ENCODE results near the gene MEDAG.
"Not testable (repeated sequence)": the region's sequence is repeated elsewhere in the genome, so short reads cannot be mapped to it uniquely, and the experiment has no call there.

MEDAG gene

DNA sequence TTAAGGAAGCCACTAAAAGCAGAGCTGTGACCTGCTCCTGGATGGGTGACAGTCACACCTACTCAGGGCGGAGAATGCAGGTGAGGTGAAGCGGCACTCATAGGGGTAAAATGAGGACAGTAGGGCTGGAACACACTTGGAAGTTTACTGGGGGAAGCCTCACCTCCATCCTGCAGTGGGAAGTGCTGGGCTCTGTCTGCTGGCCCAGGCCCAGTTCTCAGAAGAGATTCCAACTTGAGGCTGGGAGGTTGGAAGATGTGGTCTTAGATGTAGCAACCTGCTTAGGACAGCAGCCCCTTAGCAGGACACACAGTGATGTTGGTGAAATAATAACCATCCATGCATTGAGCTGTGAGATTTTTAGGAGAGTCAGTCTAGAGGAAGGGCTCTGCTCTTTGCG lies 4.6 kb downstream of the MEDAG start:
- DNase-seq, result no peak

GRCh38 chr13:30915691-30916541 lies 9.8 kb downstream of the MEDAG start:
- no peak for DNase-seq

GRCh38 chr13:30916991-30917390 lies 10.9 kb downstream of the MEDAG start:
- DNase-seq, result no peak

GRCh38 chr13:30918662-30919405 lies 12.8 kb downstream of the MEDAG start:
- DNase-seq, result no peak

DNA sequence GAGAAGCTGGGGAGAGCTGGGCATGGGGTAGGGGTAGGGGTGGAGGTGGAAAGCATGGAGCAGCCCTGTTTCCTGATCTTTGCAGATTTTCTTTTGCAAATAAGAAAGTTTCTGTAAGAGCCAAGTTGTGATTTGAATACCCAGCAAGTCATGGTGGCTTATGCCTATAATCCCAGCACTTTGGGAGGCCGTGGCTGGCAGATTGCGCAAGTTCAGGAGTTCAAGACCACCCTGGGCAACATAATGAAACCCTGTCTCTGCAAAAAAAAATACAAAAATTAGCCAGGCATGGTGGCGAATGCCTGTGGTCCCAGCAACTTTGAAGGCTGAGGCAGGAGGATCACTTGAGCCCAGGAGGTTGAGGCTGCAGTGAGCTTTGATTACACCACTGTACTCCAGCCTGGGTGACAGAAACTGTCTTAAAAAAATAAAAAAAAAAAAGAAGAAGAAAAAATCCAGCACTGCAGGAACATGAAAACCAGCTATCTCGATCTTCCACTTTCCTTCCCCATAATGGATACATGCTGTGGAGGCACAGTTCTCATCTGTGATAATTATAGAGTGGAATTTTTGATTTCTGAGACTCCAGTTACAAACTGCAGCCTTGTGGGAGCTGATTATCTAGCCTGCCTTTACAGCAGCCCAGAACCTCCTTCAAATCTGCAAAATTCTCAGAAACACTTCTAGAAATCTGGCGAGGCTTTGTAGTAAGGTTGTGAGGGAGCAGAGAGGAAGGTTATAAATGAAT lies 14.3 kb downstream of the MEDAG start:
- no peak for DNase-seq

- no peak for DNase-seq
These were observed 17.3 kb downstream of the MEDAG start for GRCh38 chr13:30923418-30923817.

- no peak for DNase-seq
These were observed 18.6 kb downstream of the MEDAG start for GRCh38 chr13:30924721-30925120.

DNA sequence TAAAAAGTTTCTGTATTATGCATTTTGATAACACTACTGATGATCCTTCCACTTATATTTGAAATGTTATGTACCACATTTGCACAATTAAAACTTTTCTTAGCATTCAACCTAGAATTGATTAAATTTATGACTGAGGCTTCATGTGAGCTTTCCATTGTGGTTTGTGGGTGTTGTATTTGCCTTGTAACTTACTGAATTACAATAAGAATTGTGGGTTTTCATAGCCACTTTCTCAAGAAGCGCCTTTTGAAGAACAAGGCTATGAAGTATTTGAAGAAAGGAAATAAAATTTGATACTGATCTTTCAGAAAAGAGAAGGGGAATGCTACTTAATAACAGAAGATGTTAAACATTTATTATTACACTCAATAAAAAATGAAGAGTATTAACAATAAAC lies 19.4 kb downstream of the MEDAG start:
- no peak for DNase-seq

- DNase-seq, result no peak
These were observed 20.7 kb downstream of the MEDAG start for GRCh38 chr13:30926781-30927180.

DNA sequence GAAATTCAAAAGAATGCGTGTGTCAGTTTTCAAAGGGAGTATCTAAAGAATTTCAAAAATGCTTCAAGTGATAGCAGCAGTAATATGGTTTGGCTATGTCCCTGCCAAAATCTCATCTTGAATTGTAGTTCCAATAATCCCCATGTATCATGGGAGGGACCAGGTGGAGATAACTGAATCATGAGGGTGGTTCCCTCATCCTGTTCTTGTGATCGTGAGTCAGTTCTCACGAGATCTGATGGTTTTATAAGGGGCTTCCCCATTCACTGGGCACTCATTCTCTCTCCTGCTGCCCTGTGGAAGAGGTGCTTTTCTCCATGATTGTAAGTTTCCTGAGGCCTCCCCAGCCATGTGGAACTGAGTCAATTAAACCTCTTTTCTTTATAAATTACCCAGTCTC lies 21.1 kb downstream of the MEDAG start:
- not testable (repeated sequence) for DNase-seq

GRCh38 chr13:30927595-30927994 lies 21.5 kb downstream of the MEDAG start:
- DNase-seq, result no peak

DNA sequence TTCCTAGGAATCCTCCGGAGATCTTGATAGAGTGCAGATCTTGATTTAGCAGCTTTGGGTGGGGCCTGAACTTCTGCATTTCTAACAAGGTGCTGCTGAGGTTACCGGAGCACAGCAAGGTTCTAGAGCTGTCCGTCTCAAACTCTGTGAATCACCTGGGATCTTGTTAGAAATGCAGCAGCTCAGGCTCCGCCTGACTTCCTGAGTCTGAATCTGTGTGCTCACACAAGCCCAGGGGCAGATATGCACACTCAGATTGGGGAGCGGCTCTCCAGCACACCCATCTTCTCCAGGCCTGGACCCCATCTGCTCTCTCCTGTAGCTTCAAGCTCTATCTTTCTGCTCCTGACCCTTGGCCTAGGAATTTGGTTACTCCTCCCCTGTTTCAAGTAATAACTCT lies 22.9 kb downstream of the MEDAG start:
- DNase-seq, result no peak

DNA sequence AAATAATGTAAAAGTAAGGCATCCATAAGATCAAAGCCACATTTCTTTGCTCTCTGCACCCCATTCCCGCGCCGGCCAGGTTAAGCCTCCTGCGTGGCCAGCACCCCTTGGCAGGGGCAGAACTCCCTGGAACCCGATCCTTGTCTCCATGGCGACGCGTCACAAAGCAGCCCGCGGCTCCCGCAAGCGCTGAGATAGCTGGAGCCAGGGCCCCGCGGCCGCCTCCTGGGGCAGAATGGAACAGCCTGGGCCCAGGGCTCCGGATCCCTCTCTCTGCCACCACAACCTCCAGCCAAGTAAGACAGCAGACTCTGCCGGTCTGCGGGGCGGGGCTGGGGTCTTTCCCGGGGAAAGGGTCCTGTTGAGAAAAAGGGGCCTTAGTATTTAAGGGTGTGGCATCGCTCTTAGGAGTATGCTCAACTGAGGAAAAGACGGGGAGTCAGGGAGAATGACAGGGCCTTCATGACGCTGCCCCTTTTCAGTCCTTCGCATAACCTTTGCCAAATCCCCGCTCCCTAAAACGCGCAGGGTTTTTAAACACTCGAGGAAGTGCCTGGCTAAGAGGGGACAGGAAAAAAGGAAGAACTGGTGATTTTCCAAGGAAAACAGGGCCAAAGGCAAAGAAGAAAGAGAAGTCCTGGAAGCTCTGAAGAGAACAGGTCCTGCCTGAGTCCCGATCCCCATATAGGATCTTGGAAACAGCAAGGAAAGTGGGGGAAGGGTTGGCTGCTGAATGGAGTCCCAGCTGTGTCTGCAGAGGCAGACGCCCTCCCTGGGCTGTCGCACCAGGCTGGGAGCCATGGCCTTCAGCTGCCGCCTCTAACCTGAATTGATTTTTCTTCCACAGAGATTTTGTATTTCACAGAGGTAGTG lies 26.6 kb downstream of the MEDAG start, which contains the start of gene TEX26:
Gene TEX26 (plus strand): TSS at position 176 of the 873 bp plus-strand sequence. CDS start 60 bp downstream, at position 236.
- DNase-seq, result peak; percentile 20

GRCh38 chr13:30933354-30933670 lies 27.2 kb downstream of the MEDAG start:
- DNase-seq, result no peak

GRCh38 chr13:30934381-30934780 lies 28.3 kb downstream of the MEDAG start:
- DNase-seq, result no peak

- no peak for DNase-seq
These were observed 28.7 kb downstream of the MEDAG start for GRCh38 chr13:30934803-30935202.

DNA sequence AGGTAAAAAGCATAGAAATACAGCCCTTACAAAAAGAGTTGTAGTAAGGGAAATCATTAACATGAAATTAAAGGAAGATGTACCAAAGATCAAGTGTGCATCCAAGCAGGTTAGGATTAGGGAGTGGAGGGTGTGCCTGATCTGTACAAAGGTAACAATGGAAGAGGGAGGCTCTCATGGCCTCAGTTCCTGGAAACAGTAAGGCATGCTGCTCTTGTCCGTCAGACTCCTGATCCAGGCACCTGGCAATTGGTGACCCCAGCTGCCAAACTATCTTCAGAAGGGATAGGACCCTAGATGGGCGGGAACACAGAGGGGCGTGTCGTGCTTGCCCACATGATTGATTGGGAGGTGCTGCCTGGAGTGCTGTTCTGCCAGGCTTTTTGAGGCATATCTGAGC lies 30.9 kb downstream of the MEDAG start:
- DNase-seq, result no peak

DNA sequence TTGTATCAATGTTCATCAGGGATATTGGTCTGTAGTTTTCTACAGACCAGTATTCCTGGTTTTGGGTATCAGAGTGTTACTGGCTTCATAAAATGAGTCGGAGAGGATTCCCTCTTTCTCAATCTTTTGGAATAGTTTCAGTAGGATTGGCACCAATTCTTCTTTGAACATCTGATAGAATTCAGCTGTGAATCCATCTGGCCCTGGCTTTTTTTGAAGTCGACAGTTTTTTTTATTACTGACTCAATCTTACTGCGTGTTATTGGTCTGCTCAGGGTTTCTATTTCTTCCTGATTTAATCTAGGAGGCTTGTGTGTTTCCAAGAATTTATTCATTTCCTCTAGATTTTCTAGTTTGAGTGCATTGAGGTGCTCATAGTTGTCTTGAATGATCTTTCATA lies 37.8 kb downstream of the MEDAG start:
- no peak for DNase-seq

DNA sequence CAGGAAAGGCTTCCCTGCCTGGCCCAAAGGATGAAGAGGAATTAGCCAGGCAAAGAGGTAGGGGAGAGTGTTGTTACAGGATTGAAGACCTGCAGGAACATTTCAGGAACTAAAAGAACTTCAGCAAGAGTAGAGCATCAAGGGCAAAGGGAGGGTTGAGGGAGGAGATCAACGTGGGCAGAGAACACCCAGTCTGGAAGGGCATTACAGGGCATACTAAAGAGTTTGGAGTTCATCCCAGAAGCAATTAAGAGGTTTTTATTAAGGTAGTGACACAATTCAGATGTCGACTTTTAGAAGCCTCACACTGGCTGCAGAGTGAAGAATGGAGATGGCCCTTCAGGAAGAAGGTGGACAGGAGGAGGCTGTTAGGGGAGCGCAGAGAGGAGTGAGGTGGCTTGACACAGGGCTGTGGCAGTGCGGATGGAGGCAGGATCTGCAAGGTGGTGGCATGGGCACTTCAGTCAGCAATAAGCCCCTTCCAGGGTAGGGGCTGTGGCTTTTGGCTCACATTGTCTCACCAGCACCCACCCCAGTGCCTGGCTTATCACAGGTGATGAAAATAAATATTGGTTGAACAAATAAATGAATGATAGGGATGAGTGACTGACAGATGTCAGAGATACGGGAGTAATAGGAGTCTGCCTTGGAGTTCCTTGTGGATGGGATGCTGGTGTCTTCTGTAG lies 51.3 kb downstream of the MEDAG start:
- no peak for DNase-seq

DNA sequence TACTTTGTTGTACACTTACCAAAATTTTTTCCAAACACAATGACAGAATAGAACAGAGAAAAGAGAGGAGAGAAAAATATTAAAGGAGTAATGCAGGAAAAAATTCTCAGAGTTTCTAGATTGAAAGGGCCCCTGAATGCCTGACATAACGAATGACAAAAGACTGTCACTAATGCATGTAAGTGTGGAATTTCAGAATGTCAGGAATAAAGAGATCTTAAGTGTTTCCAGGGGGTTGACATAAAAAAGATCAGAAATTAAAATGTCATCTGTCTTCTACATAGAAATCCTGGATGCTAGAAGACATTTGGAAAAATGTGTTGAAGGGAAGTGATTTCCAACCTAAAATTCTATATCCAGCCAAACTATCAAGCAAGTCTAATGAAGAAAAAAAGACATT lies 53.6 kb downstream of the MEDAG start:
- no peak for DNase-seq

DNA sequence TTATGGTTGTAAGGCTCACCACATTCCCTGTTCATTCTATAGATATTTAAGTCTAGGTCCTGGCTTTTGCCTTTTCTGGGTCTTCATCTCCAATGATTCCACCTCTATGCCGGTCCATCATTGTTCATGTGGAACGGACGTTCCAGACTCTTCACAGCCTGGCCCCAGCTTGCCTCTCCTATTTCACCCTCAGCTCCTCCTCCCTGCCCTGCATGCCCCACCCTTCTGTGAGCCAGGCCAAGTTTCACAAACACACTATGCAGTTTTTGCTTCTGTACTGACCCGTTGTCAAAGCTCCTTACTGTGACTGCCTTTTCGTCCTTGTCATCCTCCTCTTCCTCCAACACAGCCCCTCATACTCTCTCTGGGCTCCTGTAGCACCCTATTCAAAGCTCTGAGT lies 57.7 kb downstream of the MEDAG start:
- peak; percentile 11 for DNase-seq

DNA sequence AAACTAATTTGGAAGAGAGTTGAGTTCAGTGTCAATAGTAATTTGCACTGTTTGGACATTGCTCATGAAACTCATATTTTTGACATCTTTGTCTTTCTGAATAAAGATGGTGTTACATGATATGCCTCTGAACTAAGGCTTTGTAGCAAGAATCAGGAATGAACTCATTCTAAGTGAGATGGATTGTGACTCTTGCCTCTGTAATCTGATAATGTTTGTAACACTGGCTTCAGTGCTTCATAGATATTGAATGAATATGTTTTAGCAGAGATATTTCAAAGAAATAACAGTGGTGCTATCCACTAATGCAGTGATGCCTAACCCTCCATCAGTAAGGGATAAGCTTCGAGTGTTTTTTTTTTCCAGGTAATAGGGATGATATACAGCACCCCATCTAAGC lies 59.3 kb downstream of the MEDAG start:
- no peak for DNase-seq

Data from fibroblast of skin of right quadriceps (primary cell).